NCI-H2196 treated with DMSO at 0.1 percent for 48 hours (cell line): Measurements from ENCODE around the gene NCOA4.
A peak's percentile ranks its signal among the peaks of the same experiment; 100 is the strongest.
"Not testable (repeated sequence)": the region's sequence is repeated elsewhere in the genome, so short reads cannot be mapped to it uniquely, and the experiment has no call there.

Source experiments
- DNase-seq: peaks from one replicate; lab custom pipeline; 2025; ENCODE audit not compliant: unreplicated experiment; lab: John Stamatoyannopoulos, UW

Gene NCOA4

DNA sequence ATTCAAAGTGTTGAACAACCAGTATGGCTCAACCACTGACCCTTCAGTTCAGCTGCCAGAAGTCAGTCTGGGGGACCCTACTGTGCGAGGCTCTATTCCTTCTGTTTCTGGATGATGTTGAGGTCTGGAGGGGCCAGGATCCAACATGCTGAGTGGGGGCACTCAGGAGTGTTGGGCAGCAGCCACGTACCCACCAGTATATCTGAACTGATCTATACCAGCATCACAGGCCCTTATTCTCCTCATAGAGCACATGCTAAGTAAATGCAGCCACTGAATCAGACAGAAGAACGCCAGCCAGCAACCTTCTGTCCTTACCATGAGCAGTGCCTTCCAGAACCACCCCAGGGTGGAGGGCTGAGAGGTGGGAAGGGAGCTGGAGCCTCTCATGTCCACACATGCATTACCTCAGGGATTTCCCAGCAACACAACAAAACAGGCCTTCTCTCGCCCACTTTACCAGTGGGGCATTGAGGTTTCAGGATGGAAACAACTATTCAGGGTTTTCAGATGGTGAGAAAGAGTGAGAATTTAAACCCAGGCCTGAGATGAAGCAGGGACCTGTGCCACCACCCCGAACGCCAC lies 22.5 kb upstream of the NCOA4 start:
- DNase-seq: no peak

DNA sequence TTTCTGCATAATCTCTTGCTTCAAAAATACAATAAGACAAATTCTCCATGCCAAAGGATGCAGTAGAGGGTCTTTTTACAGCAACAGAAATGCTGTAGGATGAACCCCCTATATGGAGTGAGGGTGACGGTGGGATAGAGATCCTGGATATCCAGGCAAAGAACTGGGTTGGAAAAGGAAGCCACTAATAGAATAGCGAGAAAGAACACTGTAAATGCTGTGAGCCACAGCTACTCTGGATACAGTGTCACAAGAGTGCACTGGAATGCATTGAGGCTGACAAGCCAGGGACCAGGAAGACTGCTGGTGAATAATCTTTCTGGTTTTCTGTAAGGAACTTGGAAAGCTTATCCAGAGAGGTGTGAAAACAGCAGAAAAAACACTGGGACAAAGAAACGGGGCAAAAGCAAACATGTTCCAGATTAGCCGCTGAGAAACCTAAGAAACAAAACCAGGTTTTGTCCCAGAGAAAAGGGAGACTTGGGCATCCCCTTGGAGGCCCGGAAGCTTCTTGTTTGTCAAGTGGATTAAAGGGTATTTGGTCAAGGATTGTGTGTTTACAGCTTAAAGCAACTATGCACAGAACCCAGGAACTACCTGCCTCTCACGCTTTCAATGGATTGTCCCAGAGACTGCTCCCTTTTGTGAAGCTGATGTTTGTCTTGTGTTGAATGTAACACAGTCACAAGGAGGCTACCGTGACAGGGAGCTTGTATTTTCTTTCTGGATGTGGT lies 21.8 kb upstream of the NCOA4 start:
- DNase-seq: no peak

DNA sequence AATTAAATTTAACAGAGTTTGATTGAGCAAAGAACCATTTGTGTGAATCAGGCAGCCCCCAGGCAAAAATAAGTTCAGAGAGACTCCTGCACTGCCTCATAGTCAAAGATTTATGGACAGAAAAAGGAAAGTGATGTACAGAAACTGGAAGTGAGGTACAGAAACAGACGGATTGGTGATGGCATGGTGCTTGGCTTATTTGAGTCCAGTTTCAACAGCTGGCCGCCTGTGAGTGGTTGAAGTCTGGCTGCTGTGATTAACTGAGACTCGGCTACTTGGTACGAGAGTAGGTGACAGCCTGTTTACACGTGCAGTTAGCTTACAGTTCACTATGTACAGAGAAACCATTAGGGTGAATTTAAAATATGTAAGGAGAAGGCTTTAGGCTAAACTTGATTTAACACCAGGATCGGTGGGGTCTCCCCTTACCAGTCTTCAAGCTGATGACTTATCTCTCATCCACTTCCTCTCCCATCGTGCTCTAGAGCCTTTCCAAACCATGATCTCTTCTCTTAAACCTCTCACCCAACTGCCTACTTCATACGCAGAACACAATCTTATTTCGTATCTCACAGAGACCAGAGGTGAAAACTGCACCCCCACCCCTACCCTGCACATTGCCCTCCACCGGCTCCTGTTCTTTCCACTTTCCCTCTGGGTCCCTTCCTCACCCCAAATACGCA lies 20.7 kb upstream of the NCOA4 start:
- DNase-seq: no peak

DNA sequence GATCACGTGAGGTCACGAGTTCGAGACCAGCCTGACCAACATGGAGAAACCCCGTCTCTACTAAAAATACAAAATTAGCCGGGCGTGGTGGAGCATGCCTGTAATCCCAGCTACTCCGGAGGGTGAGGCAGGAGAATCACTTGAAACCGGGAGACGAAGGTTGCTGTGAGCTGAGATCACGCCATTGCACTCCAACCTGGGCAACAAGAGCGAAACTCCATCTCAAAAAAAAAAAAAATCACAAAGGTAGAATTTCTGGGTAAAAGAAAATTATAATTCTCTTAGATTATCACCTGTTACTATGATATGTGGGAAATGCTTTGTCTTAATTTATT lies 19.0 kb upstream of the NCOA4 start:
- DNase-seq: not testable (repeated sequence)

DNA sequence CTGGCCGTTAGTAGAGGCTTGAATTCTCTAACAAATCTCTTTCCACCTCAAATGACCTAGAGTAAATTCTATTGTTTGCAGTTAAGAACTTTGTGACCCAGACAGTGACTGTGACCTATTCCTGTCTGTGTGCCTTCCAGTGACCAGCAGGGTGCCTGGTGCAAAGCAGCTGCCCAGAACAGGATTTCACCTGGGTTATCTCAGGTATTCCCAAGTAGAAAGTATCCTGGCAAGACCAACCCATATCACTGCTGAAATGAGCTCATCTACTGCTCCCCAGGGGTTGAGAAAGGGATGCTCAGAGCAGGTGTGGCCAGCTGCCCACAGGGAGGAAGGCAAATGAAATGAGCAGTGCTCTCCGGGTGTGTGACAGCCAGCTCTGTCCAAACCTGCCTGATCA lies 17.7 kb upstream of the NCOA4 start:
- DNase-seq: peak; percentile 12

DNA sequence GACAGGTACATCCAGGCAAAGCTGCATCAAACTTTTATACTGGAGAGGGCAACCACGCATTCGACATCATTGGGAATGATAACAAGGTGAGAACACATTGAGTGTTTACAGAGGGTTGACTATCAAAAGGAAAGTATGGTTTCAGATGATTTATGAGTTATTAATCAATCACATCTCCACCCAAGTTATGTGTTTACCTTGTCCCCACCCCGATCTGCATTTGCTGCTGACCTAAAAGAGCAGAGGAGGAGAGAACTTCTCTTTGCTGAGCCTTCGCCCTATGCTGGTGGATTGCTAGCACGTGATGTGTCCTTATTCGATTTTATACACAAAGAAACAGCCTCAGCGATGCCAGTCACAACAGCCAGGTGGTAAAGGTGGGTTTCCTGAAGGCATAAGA lies 15.8 kb upstream of the NCOA4 start, which contains the start of gene MSMB:
Gene MSMB, minus strand, starts transcription at position 9 of the 400 bp plus-strand sequence. CDS start 32 bp downstream, outside the sequence.
- no peak for DNase-seq

DNA sequence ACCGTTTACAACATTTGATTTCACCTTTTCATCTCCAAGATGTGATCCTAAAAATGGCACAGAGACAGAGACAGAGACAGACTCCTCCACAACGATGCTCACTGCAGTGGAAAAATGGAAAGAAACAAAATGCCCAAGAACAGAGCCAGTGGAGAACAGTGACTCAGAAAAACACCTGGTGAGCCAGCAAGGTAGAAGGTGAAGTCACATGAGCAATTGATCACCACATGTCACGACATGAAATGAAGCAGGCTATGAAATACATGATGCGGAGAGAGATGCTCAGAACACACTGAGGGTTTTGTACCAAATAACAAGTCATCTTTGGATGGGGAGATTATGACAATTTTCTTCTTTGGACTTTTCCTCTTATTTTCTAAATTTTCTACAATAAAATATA lies 12.1 kb upstream of the NCOA4 start:
- DNase-seq: no peak

DNA sequence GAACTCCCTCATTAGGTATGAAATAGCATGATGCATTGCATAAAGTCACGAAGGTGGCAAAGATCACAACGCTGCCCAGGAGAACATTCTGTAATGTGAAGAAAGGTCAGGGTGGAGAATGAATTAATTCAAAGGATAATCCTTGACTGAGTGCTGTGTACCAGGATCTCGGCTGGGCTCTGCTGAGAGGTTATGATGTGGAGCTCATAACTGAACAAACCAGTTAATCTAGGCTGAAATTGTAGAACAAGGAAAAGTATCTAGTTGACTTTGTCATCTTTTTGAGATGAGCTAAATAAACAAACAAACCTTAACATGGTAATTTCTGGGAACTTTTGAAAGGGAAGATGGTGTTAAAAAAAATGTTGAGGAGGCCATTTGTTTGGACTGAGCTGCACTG lies 9.6 kb upstream of the NCOA4 start:
- DNase-seq: no peak

DNA sequence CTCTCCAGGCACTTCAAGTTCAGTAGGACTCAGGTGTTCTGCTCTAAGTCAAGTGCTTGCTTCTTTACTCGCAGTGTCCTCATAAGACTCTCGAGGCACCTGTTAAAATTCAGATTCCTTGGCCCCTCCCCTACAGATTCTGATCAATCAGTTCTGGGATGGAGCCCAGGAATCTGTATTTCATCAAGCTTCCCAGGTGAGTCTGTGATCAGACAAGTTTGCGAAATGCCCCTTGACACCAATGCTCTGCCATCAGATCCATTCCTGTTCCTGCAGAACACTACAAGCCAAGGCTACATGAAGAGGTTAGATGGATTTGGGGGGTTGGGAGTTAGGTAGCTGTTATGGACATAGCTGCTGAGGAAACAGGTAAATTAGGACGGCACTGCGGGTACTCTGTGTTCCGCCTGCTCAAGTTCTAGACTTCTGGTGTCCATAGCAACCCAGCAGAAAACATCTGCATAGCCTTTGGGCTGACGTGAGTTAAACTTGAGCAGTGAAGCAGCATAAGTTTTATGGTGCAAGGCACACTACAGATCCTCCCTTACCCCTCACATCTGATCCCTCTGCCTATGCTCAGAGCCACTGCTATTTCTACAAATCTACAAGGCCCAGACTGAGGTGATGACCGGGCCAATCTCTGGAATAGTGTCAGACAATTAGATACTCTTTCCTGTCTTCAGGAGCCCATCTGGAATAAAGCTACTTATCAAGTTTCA lies 6.8 kb upstream of the NCOA4 start:
- DNase-seq: no peak

DNA sequence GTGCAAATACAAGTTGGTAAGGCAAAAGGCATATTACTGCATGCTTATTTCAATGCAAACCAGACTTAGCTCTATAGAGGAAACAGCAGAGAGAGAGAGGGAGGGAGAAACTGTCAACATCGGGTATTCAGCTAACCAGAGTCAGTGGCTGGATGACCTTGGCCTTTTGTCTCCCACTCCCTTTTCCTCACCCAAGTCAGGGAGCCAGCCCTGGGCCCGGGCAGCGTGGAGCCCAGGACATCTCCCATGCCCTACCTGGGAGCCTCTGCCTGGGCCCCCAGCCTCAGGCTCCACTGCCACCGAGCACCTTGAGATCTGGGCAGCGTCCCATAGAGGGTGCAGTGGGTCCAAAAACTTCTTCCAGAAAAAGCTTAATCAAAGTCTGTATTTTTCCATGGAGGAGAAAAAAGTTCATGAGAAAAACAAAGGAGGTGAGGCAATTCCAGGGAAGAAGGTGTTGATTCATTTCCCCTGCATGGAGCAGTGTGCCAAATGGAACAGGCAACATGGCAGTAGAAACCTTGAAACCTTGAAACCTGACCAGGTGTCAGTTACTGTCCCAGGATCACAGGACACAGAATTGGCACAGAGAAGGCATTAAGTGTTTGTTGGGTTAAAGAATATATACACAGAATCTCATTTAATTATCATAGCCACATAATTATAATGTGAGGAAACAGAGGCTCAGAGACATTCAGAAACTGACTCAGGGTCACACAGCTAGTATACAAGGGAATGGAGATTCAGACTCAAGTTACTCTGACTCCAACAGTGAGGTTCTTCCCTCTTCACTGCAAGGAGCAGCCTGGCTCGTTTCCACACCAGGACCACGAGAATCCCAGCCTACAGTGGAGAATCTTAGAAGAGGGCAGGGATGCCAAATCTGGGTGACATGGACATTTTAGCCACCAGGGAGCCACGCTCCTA lies 5.8 kb upstream of the NCOA4 start:
- DNase-seq: no peak

DNA sequence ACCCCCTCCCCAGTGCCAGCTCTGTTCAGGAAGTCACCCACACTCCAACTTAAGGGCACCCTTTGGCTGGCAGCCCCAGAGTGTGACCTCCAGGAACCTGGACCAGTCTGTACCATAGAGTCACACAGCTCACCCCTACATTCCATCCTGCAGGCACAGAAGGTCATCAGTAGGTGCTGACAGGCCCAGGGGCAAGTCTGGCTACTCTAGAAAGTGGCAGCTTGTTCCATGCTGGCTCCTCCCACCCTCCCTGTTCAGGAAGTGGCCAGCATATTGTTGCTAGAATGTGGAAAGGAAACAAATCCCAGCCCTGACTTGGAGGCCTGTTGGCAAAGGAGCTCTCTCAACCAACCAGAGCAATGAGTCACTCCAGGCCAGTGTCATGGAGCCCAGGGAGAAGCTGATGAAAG lies 3.2 kb upstream of the NCOA4 start:
- DNase-seq: no peak

DNA sequence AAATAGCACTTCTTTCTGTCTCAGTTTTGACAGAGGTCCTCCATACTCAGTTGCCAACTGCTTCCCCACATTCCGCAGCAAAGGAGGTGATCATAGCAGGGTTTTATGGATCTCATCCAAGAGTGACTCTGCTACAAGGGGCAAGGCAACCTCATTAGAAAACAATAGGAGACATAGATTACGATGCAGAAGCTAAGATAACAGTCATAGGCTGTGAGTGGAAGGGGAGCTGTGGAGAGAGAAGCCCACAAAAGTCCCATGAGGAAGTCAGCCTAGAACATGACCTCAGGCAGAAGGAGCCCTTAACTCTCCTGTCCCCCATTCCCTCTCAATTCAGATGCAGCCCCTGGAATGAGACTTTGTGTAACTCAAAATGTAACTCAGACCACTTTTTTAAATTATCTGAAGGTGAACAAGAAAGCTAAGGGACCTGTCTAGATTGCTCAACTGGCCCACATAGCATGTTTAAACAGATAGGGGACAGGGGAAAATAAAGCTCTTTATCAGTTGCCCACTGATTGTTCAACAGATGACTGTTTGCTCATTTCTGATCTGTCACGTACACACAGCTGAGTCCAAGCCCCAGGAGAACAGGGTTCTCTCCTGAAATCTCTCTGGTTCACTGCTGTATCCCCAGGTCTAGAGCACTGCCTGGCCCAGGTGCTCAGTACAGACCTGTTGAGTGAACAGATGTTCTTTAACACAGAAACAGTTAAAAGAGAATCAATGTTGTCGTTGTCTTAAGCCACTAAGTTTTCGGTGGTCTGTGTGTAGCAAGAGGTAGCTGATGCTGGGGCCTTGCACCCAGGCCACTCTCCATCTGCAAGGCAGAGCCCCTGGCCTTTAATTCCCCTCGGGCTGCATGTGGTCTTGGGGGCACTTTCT lies 1.5 kb upstream of the NCOA4 start:
- DNase-seq: no peak

DNA sequence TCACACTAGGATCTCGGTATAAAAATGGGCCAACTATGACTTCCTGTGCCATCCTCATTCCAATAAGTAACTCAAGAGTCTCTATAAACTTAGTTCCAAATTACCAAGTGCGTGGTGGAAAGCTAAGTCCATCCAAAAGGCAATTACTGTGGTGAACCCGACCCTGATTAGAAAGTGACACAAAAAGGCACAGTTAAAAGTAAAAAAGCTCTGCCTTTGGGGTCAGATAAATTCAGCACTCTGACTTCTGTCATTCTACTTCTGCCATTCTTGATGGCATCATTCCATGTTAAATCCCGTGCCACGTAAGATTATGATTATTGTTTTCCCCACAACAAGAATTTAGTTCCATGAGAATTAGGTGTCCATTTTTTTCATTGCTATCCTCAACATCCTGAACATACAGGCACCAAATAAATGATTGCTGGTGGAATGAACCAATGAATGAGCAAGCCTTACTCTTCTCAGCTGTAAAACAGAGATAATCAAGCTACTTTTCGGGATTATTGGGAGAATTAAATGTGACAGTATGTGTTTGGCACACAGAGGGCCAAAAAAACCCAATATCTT lies 877 bp downstream of the NCOA4 start:
- no peak for DNase-seq

DNA sequence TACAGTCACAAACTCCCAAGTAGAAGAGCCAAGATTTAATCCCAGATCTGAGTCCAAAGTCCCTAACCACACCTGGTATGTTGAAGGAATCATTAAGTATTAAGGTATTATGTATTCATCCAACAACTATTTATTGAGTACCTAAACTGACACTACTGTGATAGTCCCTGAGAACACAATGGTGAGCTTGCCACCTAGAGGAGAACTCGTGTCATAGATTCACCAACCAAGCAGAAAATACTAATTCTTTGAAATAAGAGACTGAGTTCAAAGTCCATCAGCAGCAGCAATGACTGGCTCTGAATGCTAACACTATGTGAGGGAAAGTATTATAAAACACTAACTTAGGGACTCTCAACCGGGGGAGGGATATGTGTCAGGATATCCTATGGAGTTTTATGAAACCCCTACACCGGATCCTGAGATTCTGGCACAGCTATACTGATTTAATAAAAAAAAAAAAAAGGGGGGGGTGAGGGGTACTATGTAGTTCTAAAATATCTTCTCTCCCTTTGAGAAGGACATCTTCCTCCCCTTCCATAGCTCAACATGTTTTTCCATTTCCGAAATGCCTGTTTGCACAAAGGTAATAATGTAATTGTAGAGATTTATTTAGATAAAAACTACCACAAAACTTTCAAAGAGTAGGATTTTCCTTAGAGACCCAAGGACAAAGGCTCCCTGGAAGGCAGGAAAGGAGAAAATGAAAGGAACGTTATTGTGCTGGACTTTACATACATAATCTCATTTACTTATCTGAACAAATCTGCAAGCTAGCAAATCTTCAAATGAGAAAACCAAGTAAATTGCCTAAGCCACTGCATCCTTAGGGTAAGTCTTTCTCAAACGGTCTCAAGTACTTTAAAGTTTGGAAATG lies 1.6 kb downstream of the NCOA4 start:
- DNase-seq: peak; percentile 8

DNA sequence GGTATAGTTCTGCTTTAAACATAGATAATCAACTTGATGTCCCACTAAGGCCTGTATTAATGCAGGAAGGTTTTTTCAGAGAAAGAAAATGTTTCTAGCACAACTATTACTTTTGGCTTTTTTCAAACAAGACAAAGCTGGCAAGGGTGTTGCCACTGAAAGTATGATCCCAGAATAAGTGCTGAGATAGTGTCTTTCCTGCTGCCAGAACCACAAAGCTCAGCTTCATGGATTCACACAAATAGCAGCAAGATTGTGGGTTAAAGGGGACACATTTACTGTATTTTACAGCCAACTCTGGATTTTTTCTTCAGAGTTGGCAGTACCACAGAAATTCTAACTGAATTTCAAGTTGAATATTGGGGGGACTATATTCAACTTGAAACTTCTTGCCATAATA lies 4.3 kb downstream of the NCOA4 start:
- no peak for DNase-seq

DNA sequence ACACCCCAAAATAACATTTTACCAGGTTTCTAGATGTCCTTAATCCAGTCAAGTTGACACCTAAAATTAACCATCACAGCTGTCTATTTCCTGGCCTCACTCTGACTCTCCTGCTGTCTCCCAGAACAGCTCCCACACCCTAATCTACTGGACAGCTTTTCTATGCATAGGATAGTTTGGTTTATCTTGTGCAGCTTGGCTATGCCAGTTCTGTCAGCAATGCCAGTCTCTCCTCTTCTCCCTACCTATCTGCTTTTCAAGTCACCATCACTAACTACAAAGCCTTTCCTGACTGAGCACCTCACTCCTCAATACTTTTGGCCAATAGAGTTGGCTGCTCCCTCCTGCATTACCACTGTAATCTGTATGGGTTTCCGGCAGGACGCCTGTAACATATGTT lies 5.0 kb downstream of the NCOA4 start:
- DNase-seq: no peak

DNA sequence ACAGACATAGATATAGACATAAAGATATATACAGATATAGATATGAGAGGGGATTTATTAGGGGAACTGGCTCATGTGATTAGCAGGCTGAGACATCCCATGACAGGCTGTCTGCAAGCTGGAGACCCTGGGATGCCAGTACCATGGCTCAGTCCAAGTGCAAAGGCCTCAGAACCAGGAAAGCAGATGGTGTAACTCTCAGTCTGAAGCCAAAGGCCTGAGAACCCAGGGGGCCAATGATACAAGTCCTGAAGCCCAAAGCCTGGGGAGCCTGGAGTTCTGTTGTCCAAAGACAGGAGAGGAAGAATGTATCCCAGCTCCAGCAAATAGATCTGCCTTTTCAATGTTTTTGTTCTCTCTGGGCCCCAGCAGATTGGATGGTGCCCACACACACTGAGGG lies 5.5 kb downstream of the NCOA4 start:
- DNase-seq: no peak

DNA sequence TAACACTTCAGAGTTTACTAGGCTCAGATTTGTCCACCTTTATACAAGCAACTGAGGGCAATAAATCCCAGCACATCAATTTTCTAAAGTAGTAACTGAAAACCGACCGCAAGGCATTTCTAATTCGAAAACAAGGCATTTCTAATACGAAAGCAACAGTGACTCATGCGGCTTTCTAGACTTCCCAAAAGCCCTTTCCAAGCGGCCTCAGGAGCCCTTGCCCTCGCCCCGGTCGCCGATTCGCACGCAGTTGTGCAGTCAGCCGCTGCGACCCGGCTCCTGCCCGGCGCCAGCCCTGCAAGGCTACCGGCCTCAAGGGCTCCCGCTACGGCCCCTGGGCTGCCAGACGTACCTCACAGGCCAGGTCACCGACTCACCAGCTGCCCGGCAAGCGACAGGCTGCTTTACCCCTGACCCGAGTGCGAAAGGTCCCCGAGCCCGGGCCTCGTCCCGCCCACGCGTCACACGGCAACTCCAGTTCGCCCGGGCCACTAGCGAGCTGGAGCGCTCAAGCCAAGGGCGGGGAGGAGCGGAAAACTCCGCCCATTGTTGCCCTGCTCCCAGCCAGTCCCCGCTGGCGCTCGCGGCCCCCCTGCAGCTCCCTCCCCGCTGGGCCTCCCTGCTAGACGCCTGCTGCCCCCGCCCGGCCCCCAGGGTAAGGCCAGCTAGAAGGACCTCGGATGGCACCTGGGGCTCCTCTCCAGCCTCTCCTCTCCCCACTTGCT lies 7.3 kb downstream of the NCOA4 start:
- DNase-seq: peak; percentile 60
